ENCODE measurements around the gene USP10. TPM values are rescaled to one million over a fixed set of nuclear protein-coding genes. Genes with fewer than 3 reads are reported as not detected.
A peak's percentile ranks its signal among the peaks of the same experiment; 100 is the strongest.

USP10 gene
- polyA plus RNA-seq, 4 donors, result 109 to 150 (median 141) TPM

DNA sequence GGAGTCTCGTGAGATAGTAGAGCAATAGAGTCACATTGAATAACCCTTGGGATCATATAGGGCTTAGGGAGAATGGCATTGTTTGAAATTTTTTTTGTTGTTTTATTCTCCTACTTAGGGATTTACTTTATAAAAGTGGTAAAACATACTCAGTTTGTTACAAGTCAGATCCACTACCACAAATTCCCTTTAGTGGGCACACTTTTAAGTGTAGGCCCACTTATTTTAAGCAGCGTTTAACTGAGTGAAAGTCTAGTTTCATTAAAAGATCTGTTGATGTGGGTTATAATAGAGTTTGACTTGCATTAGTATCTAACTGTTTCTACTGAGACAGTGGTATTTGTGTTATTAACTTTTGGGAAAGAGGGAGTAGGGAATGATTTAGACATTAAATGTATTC lies 49.3 kb downstream of the USP10 start:
- DNase-seq (ENCODE audit: low read depth in 4 of 4, low spot score in 3 of 4), result no peak

- no peak for DNase-seq (ENCODE audit: low read depth in 4 of 4, low spot score in 3 of 4)
Observed at GRCh38 chr16:84749815-84750214, 50.0 kb downstream of the USP10 start.

DNA sequence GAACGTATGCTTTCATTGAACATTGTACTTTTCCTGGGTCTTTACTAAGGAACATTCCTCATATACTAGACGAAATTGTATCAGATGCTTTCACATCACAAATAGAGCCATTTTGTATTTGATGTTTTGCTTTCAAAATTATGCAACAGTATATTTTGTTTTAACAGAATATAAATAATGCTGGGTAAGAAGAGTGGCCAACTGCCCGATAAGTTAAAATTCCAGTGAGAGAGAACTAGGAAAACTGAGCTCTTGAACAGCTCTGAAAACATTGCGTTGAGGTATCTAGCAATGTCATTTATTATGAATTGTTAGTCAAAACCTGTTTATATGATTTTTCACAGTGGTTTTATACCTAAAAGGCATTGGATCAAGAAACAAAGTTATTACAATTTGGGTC lies 50.8 kb downstream of the USP10 start:
- no peak for DNase-seq (ENCODE audit: low read depth in 4 of 4, low spot score in 3 of 4)

- DNase-seq (ENCODE audit: low read depth in 4 of 4, low spot score in 3 of 4), result no peak
Observed at GRCh38 chr16:84751241-84751640, 51.4 kb downstream of the USP10 start.

DNA sequence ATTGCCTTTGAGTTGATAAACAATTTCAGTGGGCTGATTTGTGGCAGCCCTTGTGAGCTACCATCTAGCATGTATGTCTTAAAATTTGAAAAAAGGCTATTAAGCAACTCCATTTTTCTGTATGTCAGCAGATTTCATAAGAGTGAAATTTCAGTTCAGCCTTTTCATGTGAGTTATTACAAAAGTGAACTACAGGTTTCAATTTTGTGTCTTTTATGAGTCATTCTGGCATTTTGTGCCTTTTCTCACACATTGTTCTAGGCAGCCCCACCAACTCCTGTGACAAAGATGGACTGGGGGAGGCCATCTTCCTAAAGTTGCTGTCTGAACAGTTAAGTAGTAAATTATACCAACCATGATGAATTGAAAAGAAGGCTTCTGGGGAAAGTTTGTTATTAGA lies 52.1 kb downstream of the USP10 start:
- no peak for DNase-seq (ENCODE audit: low read depth in 4 of 4, low spot score in 3 of 4)

DNA sequence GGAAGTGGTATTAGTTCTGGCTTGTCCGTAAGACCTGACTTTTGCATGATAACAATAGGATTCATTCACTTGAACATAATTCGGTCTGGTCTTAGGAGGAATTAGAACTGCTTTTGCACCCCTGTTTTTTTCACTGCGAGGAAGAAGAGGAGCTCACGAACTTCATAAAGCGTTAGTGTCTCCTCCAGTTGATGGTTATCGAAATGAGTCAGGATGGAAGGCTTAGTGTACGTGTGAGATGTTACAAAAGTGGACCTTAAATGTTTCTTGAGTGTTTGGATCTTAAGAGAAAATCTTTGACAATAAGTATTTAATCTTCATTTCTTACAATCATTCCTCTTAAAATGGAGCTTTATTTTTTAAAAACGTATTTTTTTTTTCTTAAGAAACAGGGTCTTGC lies 52.8 kb downstream of the USP10 start:
- DNase-seq (ENCODE audit: low read depth in 4 of 4, low spot score in 3 of 4), result no peak

DNA sequence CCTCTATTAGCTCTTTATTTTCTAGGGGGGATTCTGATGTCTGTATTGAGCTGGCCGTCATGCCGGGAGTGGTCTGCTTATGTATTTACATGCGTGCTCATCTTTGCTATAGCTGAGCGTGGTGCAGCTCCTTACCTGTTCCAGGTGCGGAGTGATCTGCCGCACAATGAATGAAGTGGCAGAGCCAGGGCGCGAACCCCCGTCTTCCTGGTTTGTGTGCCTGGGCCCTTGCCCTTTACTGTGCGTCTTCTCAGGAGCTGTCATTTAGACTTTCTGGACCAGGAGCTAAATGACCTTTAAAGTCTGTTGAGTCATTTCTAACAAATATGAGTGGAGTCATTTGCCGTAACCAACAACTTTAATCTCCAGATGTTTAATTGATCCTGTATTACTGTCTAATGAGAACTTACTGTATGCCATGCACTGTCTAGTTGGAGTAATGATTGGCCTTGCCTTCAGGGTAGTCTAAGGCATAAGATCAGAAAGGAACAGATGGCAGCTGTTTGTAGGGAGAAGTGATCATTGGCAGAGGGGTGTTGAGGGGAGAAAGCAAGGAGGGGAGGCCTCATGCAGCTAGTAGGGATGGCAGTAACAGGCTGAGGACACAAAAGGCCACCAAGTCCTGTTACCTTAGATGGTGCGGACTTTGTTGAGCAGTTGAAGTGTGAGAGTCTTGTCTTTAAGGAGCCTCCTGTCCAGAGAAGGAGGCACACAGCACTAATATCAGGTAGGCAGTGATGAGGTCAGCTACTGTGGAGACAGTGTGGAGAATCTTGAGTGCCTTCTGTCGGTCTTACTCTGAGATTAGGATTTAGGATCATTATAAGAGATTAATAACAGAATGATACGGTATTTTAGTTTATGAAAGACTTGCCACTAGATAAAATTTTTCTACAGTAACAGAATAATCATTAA lies 53.9 kb downstream of the USP10 start:
- DNase-seq (ENCODE audit: low read depth in 4 of 4, low spot score in 3 of 4), result no peak

DNA sequence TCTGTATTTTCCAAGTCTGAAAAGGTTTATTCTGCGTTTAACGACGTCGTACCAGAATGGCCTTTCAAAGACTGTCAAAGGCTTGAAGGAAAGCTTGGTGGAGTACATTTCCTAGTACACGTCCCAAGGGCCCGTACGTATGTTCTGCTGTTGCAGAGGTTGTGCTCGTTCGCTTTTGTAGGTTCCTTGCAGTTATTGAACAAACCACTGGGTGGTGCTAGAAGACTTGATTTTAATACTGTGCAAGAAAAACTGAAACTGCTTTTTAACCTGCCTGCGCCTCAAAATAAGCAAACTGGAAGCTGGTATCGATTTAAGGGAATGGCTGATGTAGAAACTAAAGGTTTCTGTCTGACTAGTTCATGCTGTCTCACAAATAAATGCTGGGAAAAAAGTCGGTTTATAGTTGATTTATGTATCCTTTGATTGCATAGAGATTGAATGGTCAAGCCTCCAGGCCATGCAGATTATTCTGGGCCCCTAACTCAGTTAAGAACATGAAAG lies 54.6 kb downstream of the USP10 start:
- peak; percentile 68 to 81 (median 79) for DNase-seq (ENCODE audit: low read depth in 4 of 4, low spot score in 3 of 4)

DNA sequence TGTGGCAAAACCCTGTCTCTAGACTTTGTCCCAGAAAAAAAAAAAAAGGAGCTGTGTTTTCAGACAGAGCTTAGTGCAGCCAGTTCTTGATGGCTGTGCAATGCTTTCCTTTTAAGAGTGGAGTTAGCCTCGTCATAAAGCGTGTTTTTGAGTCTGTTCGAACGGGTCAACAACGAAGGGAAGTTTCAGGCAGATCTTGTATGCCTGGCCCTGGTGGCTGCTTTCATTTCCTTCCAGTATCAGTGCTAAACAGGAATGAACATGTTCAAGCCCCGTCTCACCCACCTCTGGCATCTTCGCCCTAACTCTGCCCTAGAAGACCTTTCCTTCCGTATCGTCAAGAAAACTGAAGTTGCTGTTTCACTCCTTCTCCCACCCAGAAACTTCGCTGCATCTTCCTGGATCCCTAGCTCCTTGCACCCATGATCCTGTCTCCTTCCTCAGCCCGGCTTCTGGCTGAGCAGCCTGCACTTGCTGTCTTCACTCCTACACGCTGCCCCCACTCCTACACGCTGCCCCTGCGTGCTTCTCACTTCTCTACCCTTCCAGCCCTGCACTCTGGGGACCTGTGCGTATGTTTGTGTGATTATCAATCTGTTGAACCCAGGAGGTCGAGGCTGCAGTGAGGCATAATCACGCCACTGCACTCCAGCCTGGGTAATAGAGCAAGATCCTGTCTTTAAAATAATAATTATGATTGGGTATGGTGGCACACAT lies 55.3 kb downstream of the USP10 start:
- no peak for DNase-seq (ENCODE audit: low read depth in 4 of 4, low spot score in 3 of 4)

DNA sequence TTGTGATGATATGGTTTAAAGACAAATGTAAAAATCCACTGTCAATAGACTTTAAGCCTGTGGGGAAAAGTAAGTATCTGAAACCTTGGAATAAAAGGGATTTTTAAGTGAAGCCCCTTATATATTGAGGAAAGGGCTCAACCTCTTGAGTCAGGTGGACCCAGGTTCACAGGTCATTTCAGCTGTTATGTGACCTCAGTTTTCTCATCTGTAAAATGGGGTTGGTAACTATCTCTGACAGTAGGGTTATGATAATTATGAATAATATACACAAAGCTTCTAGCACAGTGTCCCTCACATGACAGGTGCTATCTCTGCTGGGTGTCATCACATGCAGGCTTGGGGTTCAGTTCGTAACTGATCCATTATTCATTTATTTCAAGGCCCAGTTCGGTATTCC lies 57.0 kb downstream of the USP10 start:
- no peak for DNase-seq (ENCODE audit: low read depth in 4 of 4, low spot score in 3 of 4)

GRCh38 chr16:84758627-84759026 lies 58.8 kb downstream of the USP10 start:
- no peak for DNase-seq (ENCODE audit: low read depth in 4 of 4, low spot score in 3 of 4)

DNA sequence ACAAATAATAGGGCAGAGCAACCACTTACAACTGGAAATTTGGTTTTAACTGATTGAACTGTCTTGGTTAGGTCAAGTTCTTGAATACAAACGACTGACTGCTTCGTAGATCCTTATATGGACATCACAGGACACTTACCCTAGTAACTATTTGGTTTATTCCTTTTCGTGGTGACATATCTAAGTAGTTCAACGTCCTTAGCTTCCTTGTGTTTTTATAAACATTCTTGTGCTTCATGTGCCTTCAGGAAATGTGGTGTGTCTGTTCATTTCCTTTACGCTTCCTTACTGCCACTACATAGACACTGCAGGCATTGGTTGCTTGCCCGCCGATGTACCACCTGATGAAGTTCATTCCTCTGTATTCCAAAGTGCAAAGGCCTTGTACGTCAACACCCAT lies 59.3 kb downstream of the USP10 start:
- DNase-seq (ENCODE audit: low read depth in 4 of 4, low spot score in 3 of 4), result no peak

DNA sequence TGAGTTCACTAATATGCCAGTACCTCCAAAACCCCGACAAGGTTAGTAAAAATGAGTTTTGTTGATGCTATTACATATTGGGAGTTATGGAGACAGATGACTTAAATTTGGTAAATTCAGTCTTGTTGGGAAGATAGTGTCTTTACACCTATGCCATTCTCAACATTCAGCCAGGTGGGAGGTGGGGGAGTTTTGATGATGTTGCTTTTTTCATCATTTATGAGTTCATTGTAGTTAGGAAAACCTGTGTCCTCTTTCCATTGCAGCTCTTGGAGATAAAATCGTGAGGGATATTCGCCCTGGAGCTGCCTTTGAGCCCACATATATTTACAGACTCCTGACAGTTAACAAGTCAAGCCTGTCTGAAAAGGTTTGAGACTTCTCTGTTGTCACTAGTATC lies 60.1 kb downstream of the USP10 start:
- DNase-seq (ENCODE audit: low read depth in 4 of 4, low spot score in 3 of 4), result no peak

- no peak for DNase-seq (ENCODE audit: low read depth in 4 of 4, low spot score in 3 of 4)
Observed at GRCh38 chr16:84761448-84762368, 61.9 kb downstream of the USP10 start.

- no peak for DNase-seq (ENCODE audit: low read depth in 4 of 4, low spot score in 3 of 4)
Observed at GRCh38 chr16:84763164-84763563, 63.4 kb downstream of the USP10 start.

DNA sequence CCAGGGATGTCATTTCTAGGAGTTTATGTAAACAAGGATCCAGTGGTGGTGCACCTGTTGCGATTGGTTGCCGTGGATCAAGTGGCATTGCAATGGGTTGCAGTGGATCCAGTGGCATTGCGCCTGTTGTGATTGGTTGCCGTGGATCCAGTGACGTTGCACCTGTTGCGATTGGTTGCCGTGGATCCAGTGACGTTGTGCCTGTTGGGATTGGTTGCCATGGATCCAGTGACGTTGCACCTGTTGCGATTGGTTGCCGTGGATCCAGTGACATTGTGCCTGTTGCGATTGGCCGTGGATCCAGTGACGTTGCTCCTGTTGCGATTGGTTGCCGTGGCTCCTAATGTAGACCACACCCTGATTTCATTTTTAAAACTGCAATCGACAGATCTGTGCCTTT lies 63.8 kb downstream of the USP10 start:
- no peak for DNase-seq (ENCODE audit: low read depth in 4 of 4, low spot score in 3 of 4)

GRCh38 chr16:84764970-84765369 lies 65.2 kb downstream of the USP10 start:
- DNase-seq (ENCODE audit: low read depth in 4 of 4, low spot score in 3 of 4), result no peak

- DNase-seq (ENCODE audit: low read depth in 4 of 4, low spot score in 3 of 4), result no peak
Observed at GRCh38 chr16:84765616-84766580, 66.1 kb downstream of the USP10 start.

DNA sequence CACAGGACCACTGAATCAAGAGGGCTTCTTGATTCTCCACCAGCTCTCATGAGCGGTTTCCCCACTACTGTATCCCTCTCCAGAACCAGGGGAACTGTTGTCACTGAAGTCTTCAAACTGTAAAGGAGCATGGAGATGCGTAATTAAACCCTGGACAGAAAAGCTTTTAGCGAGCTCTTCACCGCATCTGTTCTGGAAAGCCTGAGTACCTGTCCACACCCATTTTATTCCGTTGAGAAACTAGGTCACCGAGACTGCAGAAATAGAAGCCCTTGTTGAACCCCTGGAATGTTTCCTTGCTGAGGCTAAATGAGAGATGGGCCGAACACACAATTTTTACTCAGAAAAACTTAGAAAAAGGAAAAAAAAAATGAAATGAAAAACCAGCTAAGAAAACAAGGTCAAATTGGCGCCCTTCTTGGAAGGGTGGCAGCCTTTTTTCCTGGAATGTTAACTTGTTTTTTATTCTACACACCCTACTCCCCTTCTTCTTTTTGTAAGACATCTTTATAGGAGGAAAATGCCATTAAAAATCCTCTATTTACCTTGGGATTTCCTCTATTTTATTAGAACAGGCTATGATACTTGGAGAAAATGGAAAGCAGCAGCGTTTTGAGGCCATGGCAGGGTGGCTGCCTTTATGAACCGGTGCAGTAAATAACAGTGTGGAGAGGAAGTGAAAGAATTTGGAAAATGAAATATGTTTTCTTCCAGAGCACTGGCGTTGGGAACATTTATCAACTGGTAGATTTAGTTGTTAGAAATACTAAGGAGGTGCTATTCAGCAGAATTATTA lies 67.4 kb downstream of the USP10 start:
- DNase-seq (ENCODE audit: low read depth in 4 of 4, low spot score in 3 of 4), result no peak

Data from right renal pelvis (tissue), 4 donors.